WTC11 (cell line): Measurements from ENCODE around the gene AGBL1.

Source experiments
- CDX4 ChIP-seq: fragments of 250-450 bp; sonication (Bioruptor Pico); IDR thresholded peaks from 2 replicates; pipeline ENCODE4 v1.9.0; 2021; ENCODE audit warnings: moderate library complexity, mild to moderate bottlenecking, inconsistent platforms, borderline replicate concordance
- KAT7 ChIP-seq: sonication (generic); formaldehyde crosslinking; IDR thresholded peaks from 2 replicates; pipeline ENCODE4 v1.8.1; 2023; ENCODE audit warnings: missing genetic modification reagents, mild to moderate bottlenecking, borderline replicate concordance
- NFE2L1 ChIP-seq: sonication (generic); formaldehyde crosslinking; IDR thresholded peaks from 2 replicates; pipeline ENCODE4 v1.8.1; 2023; ENCODE audit warnings: missing genetic modification reagents
- TCF7 ChIP-seq: sonication (generic); formaldehyde crosslinking; IDR thresholded peaks from 2 replicates; pipeline ENCODE4 v1.8.0; 2022; ENCODE audit warnings: mild to moderate bottlenecking, low read depth, missing genetic modification reagents, moderate library complexity
- TF ChIP-seq, protein P1 (sequence below): sonication (generic); formaldehyde crosslinking; IDR thresholded peaks from 2 replicates; pipeline ENCODE4 v1.8.0; 2022; ENCODE audit warnings: mild to moderate bottlenecking, missing genetic modification reagents
- TF ChIP-seq, protein P2 (sequence below): fragments of 200-600 bp; IDR thresholded peaks from 2 replicates; pipeline ENCODE4 v1.8.0; 2022; ENCODE audit warnings: antibody characterized with exemption

- TF ChIP-seq CDX4 (CRISPR knock-in tag) (no peak), NFE2L1 (CRISPR knock-in tag) (no peak), TCF7 (no peak), KAT7 (no peak)
- TF ChIP-seq, protein P1, sequence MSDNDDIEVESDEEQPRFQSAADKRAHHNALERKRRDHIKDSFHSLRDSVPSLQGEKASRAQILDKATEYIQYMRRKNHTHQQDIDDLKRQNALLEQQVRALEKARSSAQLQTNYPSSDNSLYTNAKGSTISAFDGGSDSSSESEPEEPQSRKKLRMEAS (CRISPR knock-in tag) = no peak
- TF ChIP-seq, protein P2, sequence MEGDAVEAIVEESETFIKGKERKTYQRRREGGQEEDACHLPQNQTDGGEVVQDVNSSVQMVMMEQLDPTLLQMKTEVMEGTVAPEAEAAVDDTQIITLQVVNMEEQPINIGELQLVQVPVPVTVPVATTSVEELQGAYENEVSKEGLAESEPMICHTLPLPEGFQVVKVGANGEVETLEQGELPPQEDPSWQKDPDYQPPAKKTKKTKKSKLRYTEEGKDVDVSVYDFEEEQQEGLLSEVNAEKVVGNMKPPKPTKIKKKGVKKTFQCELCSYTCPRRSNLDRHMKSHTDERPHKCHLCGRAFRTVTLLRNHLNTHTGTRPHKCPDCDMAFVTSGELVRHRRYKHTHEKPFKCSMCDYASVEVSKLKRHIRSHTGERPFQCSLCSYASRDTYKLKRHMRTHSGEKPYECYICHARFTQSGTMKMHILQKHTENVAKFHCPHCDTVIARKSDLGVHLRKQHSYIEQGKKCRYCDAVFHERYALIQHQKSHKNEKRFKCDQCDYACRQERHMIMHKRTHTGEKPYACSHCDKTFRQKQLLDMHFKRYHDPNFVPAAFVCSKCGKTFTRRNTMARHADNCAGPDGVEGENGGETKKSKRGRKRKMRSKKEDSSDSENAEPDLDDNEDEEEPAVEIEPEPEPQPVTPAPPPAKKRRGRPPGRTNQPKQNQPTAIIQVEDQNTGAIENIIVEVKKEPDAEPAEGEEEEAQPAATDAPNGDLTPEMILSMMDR = no peak
These were observed 366.6 kb downstream of the AGBL1 start for GRCh38 chr15:86446253-86446640.
